Esophagus squamous epithelium (tissue), 5 donors: ENCODE results near the gene FGGY. TPM values are rescaled to one million over a fixed set of nuclear protein-coding genes. Genes with fewer than 3 reads are reported as not detected.

Source experiments
- DNase-seq: peaks from one replicate; lab custom pipeline; 2025; lab: John Stamatoyannopoulos, UW
- H3K27ac ChIP-seq, 4 donors: fragments of 200-600 bp; sonication (generic); one replicate each; pipeline ENCODE4 v1.5.1; 2016 to 2019; ENCODE audit warnings: mild to moderate bottlenecking in 1 of 4
- H3K27me3 ChIP-seq, 4 donors: fragments of 200-600 bp; sonication (generic); 1 replicate in 3 of 4; 2 replicates in 1 of 4; pipeline versions ENCODE4 v1.5.1 to v1.6.0; 2017 to 2021; ENCODE audit warnings: antibody characterized with exemption in 1 of 4
- H3K36me3 ChIP-seq, 3 donors: fragments of 200-600 bp; sonication (generic); one replicate each; pipeline ENCODE4 v1.5.1; 2016 to 2019
- H3K4me1 ChIP-seq, 3 donors: fragments of 200-600 bp; sonication (generic); one replicate each; pipeline ENCODE4 v1.5.1; 2017 to 2019
- H3K4me3 ChIP-seq, 4 donors: fragments of 200-600 bp; sonication (generic); 1 replicate in 3 of 4; 2 replicates in 1 of 4; pipeline ENCODE4 v1.5.1; 2016 to 2019; ENCODE audit warnings: mild to moderate bottlenecking in 2 of 4, moderate library complexity in 1 of 4
- H3K9me3 ChIP-seq, 3 donors: fragments of 200-600 bp; sonication (generic); one replicate each; pipeline ENCODE4 v1.5.1; 2016 to 2019
- POLR2A ChIP-seq, 4 donors: fragments of 450-650 bp; IDR thresholded peaks; one replicate each; pipeline ENCODE4 v1.6.1; 2017; ENCODE audit warnings: antibody characterized with exemption in 4 of 4, mild to moderate bottlenecking in 4 of 4, moderate library complexity in 3 of 4
- WGBS, 2 donors: methylation state at CpG; one replicate each; pipeline ENCODE4 v1.1.5; 2018; 5-methylcytosine and 5-hydroxymethylcytosine counted together
- intact Hi-C: fragments of 100-400 bp; cut with DNase I; formaldehyde crosslinking; loops from one replicate; pipeline ENCODE4 v1.15.0; 2022
- total RNA-seq, 4 donors: library from RNA; depleted of rRNA; stranded (reverse); fragments of >200 nt; gene quantifications; one replicate each; pipeline ENCODE4 v1.1.0, GENCODE V29; 2016
- TF ChIP-seq, protein P1 (sequence below), 6 experiments: fragments of 450-650 bp in 4 of 6; fragments of 200-600 bp in 2 of 6; sonication (generic) in 2 of 6; IDR thresholded peaks; one replicate each; pipeline ENCODE4 v1.5.1; 2016 to 2019; ENCODE audit warnings: antibody characterized with exemption in 6 of 6, mild to moderate bottlenecking in 4 of 6, moderate library complexity in 4 of 6
- donor health status: DM: yes; HTN: yes; CAD: no.

Gene FGGY
- total RNA-seq, 4 donors from 2014 or later = 6.0 to 18.1 (median 9.3) TPM

- TF ChIP-seq, protein P1, sequence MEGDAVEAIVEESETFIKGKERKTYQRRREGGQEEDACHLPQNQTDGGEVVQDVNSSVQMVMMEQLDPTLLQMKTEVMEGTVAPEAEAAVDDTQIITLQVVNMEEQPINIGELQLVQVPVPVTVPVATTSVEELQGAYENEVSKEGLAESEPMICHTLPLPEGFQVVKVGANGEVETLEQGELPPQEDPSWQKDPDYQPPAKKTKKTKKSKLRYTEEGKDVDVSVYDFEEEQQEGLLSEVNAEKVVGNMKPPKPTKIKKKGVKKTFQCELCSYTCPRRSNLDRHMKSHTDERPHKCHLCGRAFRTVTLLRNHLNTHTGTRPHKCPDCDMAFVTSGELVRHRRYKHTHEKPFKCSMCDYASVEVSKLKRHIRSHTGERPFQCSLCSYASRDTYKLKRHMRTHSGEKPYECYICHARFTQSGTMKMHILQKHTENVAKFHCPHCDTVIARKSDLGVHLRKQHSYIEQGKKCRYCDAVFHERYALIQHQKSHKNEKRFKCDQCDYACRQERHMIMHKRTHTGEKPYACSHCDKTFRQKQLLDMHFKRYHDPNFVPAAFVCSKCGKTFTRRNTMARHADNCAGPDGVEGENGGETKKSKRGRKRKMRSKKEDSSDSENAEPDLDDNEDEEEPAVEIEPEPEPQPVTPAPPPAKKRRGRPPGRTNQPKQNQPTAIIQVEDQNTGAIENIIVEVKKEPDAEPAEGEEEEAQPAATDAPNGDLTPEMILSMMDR (IDR thresholded peaks at IDR 0.05) = no peak
- no peaks in the 10 kb centered on the region for H3K36me3 ChIP-seq
- H3K4me3 ChIP-seq = no peak overlapping the region
- no peak for DNase-seq
- 58 to 75% methylated on average over 5 of the region's 5 CpGs for WGBS, 2 donors
- no peak overlapping the region for H3K27ac ChIP-seq
- H3K27me3 ChIP-seq = no peaks in the 10 kb centered on the region
- intact Hi-C loops = loop anchor here (10.0 kb wide), 1 partner anchor 399 kb away; the partner anchor contains the start of gene FGGY
- peaks cover 0 to 24% (median 2%) of the 10 kb centered on the region in 3 donors for H3K4me1 ChIP-seq
- no peaks in the 10 kb centered on the region for H3K9me3 ChIP-seq
These were observed 396.5 kb downstream of the FGGY start for GRCh38 chr1:59693406-59693805.

GRCh38 chr1:59695252-59695651, 398.4 kb downstream of the FGGY start:
- Histone ChIP-seq H3K27me3 (no peaks in the 10 kb centered on the region), H3K4me3 (no peak overlapping the region), H3K9me3 (no peaks in the 10 kb centered on the region), H3K4me1 (peaks cover 0 to 25% (median 7%) of the 10 kb centered on the region in 3 donors), H3K27ac (no peak overlapping the region), H3K36me3 (no peaks in the 10 kb centered on the region)
- no peak for DNase-seq
- intact Hi-C loops = loop anchor here (10.0 kb wide), 1 partner anchor 400 kb away; the partner anchor contains the start of gene FGGY
- TF ChIP-seq, protein P1 (IDR thresholded peaks at IDR 0.05) = no peak
- TF ChIP-seq POLR2A (IDR thresholded peaks at IDR 0.05) = no peak
- WGBS, 2 donors = 81 to 92% methylated on average over 4 to 5 of the region's 5 CpGs

DNA sequence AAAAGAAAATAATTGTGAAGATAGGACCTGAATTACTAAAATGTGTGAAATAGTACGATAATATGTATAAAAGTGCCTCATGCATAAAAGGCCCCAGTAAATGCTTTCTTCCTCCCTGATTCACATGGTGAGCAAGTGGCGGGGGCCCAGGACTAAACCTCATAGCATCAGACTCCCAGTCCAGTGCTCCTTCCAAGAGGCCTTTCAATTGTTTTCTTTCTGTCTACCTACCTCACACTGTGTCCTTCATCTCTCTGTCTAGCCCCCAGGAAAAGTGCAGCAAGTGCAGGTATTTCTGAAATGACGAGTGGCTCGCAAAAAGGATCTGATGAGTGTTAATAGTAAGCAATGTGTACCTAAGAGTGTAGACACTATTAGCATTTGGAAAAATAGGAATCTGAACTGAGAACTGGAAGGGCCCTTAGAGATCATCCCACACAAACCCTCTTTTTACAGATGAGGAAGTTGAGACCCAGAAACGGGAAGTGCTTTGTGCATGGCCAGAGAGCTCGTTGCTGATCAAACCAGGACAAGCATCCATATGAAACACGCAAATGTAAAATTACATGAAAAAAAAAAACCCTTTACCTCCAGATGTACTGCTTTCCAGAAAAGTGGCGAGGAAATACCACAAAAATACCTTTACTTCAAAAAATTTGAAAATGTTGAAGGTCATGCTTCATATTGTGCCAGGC, 399.7 kb downstream of the FGGY start:
- Histone ChIP-seq H3K27ac (peak overlapping the region in 1 of 4 donors; percentile 18), H3K4me1 (peaks cover 0 to 19% (median 7%) of the 10 kb centered on the region in 3 donors), H3K27me3 (no peaks in the 10 kb centered on the region), H3K36me3 (no peaks in the 10 kb centered on the region), H3K4me3 (no peak overlapping the region), H3K9me3 (no peaks in the 10 kb centered on the region)
- TF ChIP-seq, protein P1 (IDR thresholded peaks at IDR 0.05) = no peak
- no peak for TF ChIP-seq POLR2A (IDR thresholded peaks at IDR 0.05)
- DNase-seq = no peak
- WGBS, 2 donors = 80 to 90% methylated on average over 8 of the region's 8 CpGs
- intact Hi-C loops = loop anchor here (10.0 kb wide), 1 partner anchor 402 kb away; the partner anchor contains the start of gene FGGY

DNA sequence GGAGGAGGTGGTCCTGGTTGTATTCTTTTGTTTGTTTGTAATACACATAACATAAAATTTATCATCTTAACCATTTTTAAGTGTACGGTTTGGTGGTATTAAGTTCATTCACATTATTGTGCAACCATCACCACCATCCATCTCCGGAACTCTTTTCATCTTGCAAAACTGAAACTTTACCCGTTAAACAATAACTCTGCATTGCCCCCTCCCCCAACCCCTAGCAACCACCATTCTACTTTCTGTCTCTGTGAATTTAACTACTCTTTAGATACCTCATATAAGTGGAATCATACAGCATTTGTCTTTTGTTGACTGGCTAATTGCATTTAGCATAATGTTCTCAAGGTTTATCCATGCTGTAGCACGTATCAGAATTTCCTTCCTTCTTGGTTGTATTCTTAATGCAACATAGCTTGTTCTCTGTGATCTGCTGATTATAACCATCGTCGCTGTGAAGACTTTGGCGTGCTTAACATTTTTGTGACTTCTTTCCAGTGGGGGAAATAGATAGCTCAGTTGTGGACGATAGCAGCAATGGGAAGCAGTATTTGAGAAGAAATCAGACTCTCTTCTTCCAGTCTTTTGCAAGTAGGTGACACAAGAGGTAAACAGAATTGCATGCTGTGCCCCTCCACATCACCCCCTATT, 400.4 kb downstream of the FGGY start:
- H3K36me3 ChIP-seq = no peaks in the 10 kb centered on the region
- 38 to 58% methylated on average over 7 to 8 of the region's 8 CpGs for WGBS, 2 donors
- TF ChIP-seq POLR2A (IDR thresholded peaks at IDR 0.05) = no peak
- TF ChIP-seq, protein P1 (IDR thresholded peaks at IDR 0.05) = no peak
- no peak for DNase-seq
- peak overlapping the region in 1 of 4 donors; percentile 18 for H3K27ac ChIP-seq
- H3K9me3 ChIP-seq = no peaks in the 10 kb centered on the region
- H3K4me3 ChIP-seq = no peak overlapping the region
- H3K4me1 ChIP-seq = peaks cover 0 to 21% (median 7%) of the 10 kb centered on the region in 3 donors
- intact Hi-C loops = loop anchor here (10.0 kb wide), 1 partner anchor 402 kb away; the partner anchor contains the start of gene FGGY
- H3K27me3 ChIP-seq = no peaks in the 10 kb centered on the region

DNA sequence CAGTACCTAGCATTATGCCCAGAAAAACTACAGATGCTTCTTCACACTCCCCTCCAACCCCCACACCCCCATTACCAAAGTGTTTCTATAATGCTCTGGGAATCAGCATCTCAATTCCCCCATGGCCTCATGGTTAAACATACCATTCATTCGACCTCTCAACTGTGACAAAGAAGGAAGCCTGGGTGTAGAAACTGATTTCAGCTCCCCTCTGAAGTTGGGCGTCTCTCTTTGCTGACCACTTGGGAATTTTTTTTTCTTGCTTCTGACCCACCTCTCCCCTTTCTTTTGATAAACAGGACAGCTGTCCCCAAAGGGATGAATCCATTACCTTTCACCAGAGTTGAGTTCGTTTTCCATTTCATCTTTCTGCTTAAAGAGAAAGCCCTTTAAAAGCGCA, 401.5 kb downstream of the FGGY start:
- intact Hi-C loops = loop anchor here (10.0 kb wide), 1 partner anchor 404 kb away; the partner anchor contains the start of gene FGGY
- no peak overlapping the region for H3K27ac ChIP-seq
- H3K4me1 ChIP-seq = peaks cover 0 to 32% (median 7%) of the 10 kb centered on the region in 3 donors
- WGBS, 2 donors = 57 to 60% methylated on average over 4 of the region's 4 CpGs
- H3K4me3 ChIP-seq = no peak overlapping the region
- no peaks in the 10 kb centered on the region for H3K36me3 ChIP-seq
- DNase-seq = no peak
- no peaks in the 10 kb centered on the region for H3K9me3 ChIP-seq
- TF ChIP-seq, protein P1 (IDR thresholded peaks at IDR 0.05) = no peak
- no peak for TF ChIP-seq POLR2A (IDR thresholded peaks at IDR 0.05)
- no peaks in the 10 kb centered on the region for H3K27me3 ChIP-seq
